ENCODE measurements around the gene PKP3. TPM values are rescaled to one million over a fixed set of nuclear protein-coding genes. Genes with fewer than 3 reads are reported as not detected.

PKP3 gene
- total and polyA plus RNA-seq, 10 donors, result 0.09 to 2.8 (median 0.44) TPM; not detected in 4

DNA sequence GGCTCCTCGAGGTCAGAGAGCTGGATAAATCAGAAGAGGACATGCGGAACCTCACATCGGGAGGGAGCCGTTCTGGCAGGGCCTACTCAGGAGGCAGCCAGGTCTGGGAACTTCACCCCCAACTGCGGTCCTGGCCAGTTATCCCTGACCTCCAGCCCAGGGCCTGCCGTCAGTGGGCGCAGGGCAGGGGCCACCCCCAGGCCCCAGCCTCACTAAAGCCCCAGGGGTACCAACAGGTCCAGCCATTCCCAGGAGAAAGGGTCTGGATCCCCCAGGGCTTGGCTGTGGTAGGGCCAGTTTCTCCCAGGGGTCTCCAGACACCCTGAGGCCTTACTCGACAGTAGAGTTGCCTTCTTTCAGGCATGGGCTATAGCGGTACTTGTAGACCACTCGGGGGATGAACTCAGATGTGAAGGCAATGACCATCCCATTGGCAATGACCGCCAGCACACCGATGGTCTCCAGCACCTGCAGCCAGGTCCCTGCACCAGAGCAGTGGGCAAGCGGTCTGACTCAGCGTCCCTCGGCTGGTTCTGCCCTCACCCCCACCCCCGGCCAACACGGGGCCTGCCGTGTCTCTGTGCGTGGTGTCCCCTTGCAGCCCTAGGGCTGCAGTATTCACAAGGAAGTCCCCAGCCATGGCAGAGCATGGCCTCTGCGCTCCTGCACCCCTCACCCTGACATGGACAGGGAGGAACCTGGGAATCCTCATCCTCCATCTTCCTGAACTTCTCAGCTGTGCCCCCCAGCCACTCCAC is 25.4 kb downstream of the PKP3 start:
- WGBS, 5 donors, result 86 to 94% (median 90%) methylated on average over 17 to 20 of the region's 20 CpGs
- Histone ChIP-seq H3K4me3 (no peak overlapping the region), H3K27ac (no peak overlapping the region), H3K9me3 (no peaks in the 10 kb centered on the region), H3K4me1 (peaks cover 10 to 38% (median 34%) of the 10 kb centered on the region in 6 donors), H3K36me3 (no peaks in the 10 kb centered on the region), H3K27me3 (replicated peaks in 1 of 7) (peaks cover 0 to 16% (median 0%) of the 10 kb centered on the region in 7 donors)
- intact Hi-C loops (cut with DNase I; ENCODE audit: low total_unique reads), result no loop called here
- no peak for DNase-seq
- TF ChIP-seq POLR2A (IDR thresholded peaks at IDR 0.05), result no peak

DNA sequence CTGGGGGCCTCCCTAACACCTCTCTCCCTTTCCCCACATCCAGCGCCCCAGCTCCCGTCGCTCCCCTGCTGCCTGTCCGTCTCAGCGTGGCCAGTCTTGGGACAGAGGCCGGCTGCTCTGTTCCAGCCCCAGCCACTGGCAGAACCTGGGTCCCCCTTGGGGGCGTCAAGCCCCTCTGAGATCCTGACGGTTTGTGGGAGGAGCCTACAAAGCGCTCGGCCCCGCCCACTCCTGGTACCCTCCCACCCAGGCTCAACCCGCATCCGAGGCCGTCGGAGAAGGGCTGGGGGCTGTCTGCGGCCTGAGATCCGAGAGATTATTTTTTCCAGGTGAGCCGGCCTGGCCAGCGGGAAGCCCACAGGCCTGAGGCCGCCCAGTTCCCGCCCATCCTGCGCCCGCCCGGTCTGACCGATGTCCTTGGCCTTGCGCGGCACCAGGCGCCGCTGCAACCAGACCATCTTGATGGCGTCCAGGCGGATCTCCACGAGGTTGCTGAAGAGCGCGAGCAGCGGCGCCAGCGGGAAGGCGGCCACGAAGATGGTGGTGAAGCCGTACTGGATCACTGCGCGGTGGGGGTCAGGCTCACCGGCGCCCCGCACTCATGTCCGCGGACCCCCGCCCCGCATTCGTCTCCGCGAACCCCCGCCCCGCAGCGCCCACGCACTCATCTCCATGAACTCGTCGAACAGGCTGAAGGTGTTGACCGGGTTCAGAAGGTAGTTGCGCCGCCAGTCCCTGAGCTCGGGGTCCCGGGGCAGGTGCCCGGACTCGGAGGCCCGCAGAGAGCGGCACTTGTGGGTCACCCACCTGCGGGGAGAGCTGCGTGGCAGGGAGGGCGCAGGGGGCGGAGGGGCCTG is 26.3 kb downstream of the PKP3 start:
- Histone ChIP-seq H3K27me3 (replicated peaks in 1 of 7) (peaks cover 0 to 16% (median 0%) of the 10 kb centered on the region in 7 donors), H3K36me3 (no peaks in the 10 kb centered on the region), H3K4me1 (peaks cover 10 to 30% (median 27%) of the 10 kb centered on the region in 6 donors), H3K27ac (no peak overlapping the region), H3K4me3 (no peak overlapping the region), H3K9me3 (no peaks in the 10 kb centered on the region)
- DNase-seq, result peak; percentile 78
- intact Hi-C loops (cut with DNase I; ENCODE audit: low total_unique reads), result no loop called here
- TF ChIP-seq POLR2AphosphoS5 (IDR thresholded peaks at IDR 0.05), result peak in 2 of 3 donors; percentile 30 to 40
- TF ChIP-seq, protein P1, sequence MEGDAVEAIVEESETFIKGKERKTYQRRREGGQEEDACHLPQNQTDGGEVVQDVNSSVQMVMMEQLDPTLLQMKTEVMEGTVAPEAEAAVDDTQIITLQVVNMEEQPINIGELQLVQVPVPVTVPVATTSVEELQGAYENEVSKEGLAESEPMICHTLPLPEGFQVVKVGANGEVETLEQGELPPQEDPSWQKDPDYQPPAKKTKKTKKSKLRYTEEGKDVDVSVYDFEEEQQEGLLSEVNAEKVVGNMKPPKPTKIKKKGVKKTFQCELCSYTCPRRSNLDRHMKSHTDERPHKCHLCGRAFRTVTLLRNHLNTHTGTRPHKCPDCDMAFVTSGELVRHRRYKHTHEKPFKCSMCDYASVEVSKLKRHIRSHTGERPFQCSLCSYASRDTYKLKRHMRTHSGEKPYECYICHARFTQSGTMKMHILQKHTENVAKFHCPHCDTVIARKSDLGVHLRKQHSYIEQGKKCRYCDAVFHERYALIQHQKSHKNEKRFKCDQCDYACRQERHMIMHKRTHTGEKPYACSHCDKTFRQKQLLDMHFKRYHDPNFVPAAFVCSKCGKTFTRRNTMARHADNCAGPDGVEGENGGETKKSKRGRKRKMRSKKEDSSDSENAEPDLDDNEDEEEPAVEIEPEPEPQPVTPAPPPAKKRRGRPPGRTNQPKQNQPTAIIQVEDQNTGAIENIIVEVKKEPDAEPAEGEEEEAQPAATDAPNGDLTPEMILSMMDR (IDR thresholded peaks at IDR 0.05 in 8 of 11, conservative IDR thresholded peaks at IDR 0.05 in 3 of 11), result no peak
- TF ChIP-seq POLR2A (IDR thresholded peaks at IDR 0.05), result no peak
- 67 to 85% (median 76%) methylated on average over 64 to 71 of the region's 71 CpGs for WGBS, 5 donors

DNA sequence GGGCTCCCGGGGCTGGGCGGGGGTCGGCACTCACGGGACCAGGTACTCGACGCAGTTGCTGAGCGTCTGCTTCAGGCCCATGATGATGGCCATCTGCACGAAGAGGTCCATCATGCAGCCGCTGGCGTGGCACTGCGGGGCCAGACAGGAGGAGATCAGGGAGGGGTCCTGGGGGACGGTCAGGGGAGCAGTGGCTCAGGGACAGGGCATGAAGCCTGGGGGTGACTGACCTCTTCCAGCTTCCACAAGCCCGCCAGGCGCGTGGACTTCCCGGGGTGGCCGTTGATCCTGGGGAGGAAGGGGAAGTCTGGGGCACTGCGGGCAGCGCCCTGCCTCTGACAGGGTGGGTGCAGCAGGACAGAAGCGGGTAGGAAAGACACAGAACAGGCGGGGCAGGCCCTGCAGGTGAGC is 26.9 kb downstream of the PKP3 start:
- Histone ChIP-seq H3K4me3 (no peak overlapping the region), H3K36me3 (no peaks in the 10 kb centered on the region), H3K27me3 (replicated peaks in 1 of 7) (peaks cover 0 to 16% (median 0%) of the 10 kb centered on the region in 7 donors), H3K9me3 (no peaks in the 10 kb centered on the region), H3K27ac (no peak overlapping the region), H3K4me1 (peaks cover 3 to 23% (median 20%) of the 10 kb centered on the region in 6 donors)
- DNase-seq, result no peak
- intact Hi-C loops (cut with DNase I; ENCODE audit: low total_unique reads), result no loop called here
- TF ChIP-seq, protein P1 (IDR thresholded peaks at IDR 0.05 in 8 of 11, conservative IDR thresholded peaks at IDR 0.05 in 3 of 11), result no peak
- 80 to 93% (median 92%) methylated on average over 17 to 21 of the region's 21 CpGs for WGBS, 5 donors

DNA sequence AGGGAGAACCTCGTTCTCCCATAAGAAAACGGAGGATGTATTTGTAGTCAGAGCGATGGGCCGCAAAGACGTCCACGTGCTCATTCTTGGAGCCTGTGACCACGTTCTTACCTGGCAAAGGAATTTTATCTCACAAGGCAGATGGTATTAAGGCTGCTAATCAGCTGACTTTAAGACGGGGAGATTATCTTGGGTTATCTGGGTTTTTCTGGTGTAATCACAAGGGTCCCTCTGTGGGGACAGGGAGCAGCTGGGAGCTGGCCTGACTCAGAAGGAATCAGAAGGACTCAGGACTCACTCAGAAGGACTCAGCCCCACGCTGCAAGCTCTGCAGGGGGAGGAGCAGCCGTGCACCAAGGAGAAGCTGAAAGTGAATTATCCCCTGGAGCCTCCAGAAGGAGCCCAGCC is 28.2 kb downstream of the PKP3 start:
- Histone ChIP-seq H3K4me3 (no peak overlapping the region), H3K4me1 (peaks cover 0 to 10% (median 7%) of the 10 kb centered on the region in 6 donors), H3K9me3 (no peaks in the 10 kb centered on the region), H3K36me3 (no peaks in the 10 kb centered on the region), H3K27me3 (replicated peaks in 1 of 7) (peaks cover 0 to 15% (median 0%) of the 10 kb centered on the region in 7 donors), H3K27ac (no peak overlapping the region)
- 86 to 93% (median 89%) methylated on average over 10 of the region's 10 CpGs for WGBS, 5 donors
- TF ChIP-seq, protein P1 (IDR thresholded peaks at IDR 0.05 in 8 of 11, conservative IDR thresholded peaks at IDR 0.05 in 3 of 11), result no peak
- TF ChIP-seq POLR2AphosphoS5 (IDR thresholded peaks at IDR 0.05), result no peak
- TF ChIP-seq POLR2A (IDR thresholded peaks at IDR 0.05), result no peak
- intact Hi-C loops (cut with DNase I; ENCODE audit: low total_unique reads), result no loop called here
- DNase-seq, result no peak

All from spleen (tissue), 11 donors.